K562 (cell line): ENCODE measurements around the gene GPR85. TPM values are rescaled to one million over a fixed set of nuclear protein-coding genes. Genes with fewer than 3 reads are reported as not detected.

ENCODE experiments used
- E2F1 ChIP-seq: sonication (generic); formaldehyde crosslinking; IDR thresholded peaks from 2 replicates; pipeline ENCODE4 v1.8.1; 2023; ENCODE audit warnings: mild to moderate bottlenecking, missing genetic modification reagents, moderate library complexity
- E2F3 ChIP-seq: fragments of 250-450 bp; sonication (Bioruptor Pico); IDR thresholded peaks from 2 replicates; pipeline ENCODE4 v1.4.0; 2020; ENCODE audit warnings: mild to moderate bottlenecking
- EGR1 ChIP-seq: fragments of 450-650 bp; conservative IDR thresholded peaks from 2 replicates; pipeline ENCODE4 v1.6.1; 2017; ENCODE audit warnings: mild to moderate bottlenecking
- ETS2 ChIP-seq: IDR thresholded peaks from 2 replicates; pipeline ENCODE4 v1.6.1; 2016; ENCODE audit warnings: borderline replicate concordance, missing genetic modification characterization, mild to moderate bottlenecking, moderate library complexity, missing compliant biosample characterization; ENCODE audit not compliant: poor library complexity, severe bottlenecking
- FOXJ2 ChIP-seq: fragments of 200-800 bp; sonication (Bioruptor generic); IDR thresholded peaks from 2 replicates; pipeline ENCODE4 v1.6.1; 2016; ENCODE audit warnings: missing genetic modification characterization, missing compliant biosample characterization
- GABPA ChIP-seq: fragments of 200-800 bp; sonication (Bioruptor generic); conservative IDR thresholded peaks from 2 replicates; pipeline ENCODE4 v1.6.1; 2016; ENCODE audit warnings: low read depth, missing genetic modification characterization, missing compliant biosample characterization
- HDAC8 ChIP-seq: fragments of 450-650 bp; IDR thresholded peaks from 2 replicates; pipeline ENCODE4 v1.6.1; 2016; ENCODE audit warnings: mild to moderate bottlenecking, missing genetic modification characterization, moderate library complexity, missing compliant biosample characterization
- JUNB ChIP-seq: fragments of 450-650 bp; formaldehyde crosslinking; conservative IDR thresholded peaks from 2 replicates; pipeline ENCODE4 v1.4.0; 2020; ENCODE audit warnings: mild to moderate bottlenecking
- KLF10 ChIP-seq: fragments of 250-450 bp; sonication (Bioruptor Pico); IDR thresholded peaks from 2 replicates; pipeline ENCODE4 v1.6.1; 2021; ENCODE audit warnings: matching md5 sums
- MAZ ChIP-seq, 2 experiments: fragments of 450-650 bp in 1 of 2; sonication (generic) in 1 of 2; formaldehyde crosslinking; IDR thresholded peaks in 1 of 2; conservative IDR thresholded peaks in 1 of 2; 2 replicates each; pipeline versions ENCODE4 v1.4.0 to v1.5.0; 2020; ENCODE audit warnings: mild to moderate bottlenecking in 1 of 2, missing genetic modification reagents in 1 of 2
- MEIS2 ChIP-seq: fragments of 450-650 bp; IDR thresholded peaks from 2 replicates; pipeline ENCODE4 v1.6.1; 2014; ENCODE audit warnings: mild to moderate bottlenecking; ENCODE audit not compliant: partially characterized antibody
- MIER1 ChIP-seq: fragments of 450-650 bp; IDR thresholded peaks from 2 replicates; pipeline ENCODE4 v1.6.1; 2016; ENCODE audit warnings: antibody characterized with exemption, mild to moderate bottlenecking, low read depth
- NFIC ChIP-seq: fragments of 450-650 bp; IDR thresholded peaks from 2 replicates; pipeline ENCODE4 v1.6.1; 2017; ENCODE audit warnings: mild to moderate bottlenecking, inconsistent platforms
- PTTG1 ChIP-seq: fragments of 450-650 bp; IDR thresholded peaks from 2 replicates; pipeline ENCODE4 v1.6.1; 2016; ENCODE audit warnings: low read depth, mild to moderate bottlenecking, missing genetic modification characterization, missing compliant biosample characterization
- RHOXF2B ChIP-seq: fragments of 250-450 bp; sonication (Bioruptor Pico); conservative IDR thresholded peaks from 2 replicates; pipeline ENCODE4 v1.5.1; 2021
- RUNX1 ChIP-seq: sonication (generic); IDR thresholded peaks from 2 replicates; pipeline ENCODE4 v1.6.1; 2016; ENCODE audit warnings: antibody characterized with exemption, low read depth
- TBP ChIP-seq: optimal IDR thresholded peaks from 2 replicates; pipeline ENCODE3; 2011; ENCODE audit warnings: low read depth, low read length, improper control_type of control experiment
- XRCC3 ChIP-seq: fragments of 450-650 bp; IDR thresholded peaks from 2 replicates; pipeline ENCODE4 v1.6.1; 2017; ENCODE audit warnings: mild to moderate bottlenecking, moderate library complexity
- XRCC5 ChIP-seq: fragments of 200-400 bp; formaldehyde crosslinking; IDR thresholded peaks from 2 replicates; pipeline ENCODE4 v1.6.1; 2017; ENCODE audit warnings: low read depth, mild to moderate bottlenecking, low read length
- ZFPM2 ChIP-seq: fragments of 250-450 bp; sonication (Bioruptor Pico); IDR thresholded peaks from 2 replicates; pipeline ENCODE4 v1.5.1; 2022; ENCODE audit warnings: mild to moderate bottlenecking
- ZNF175 ChIP-seq: fragments of 200-800 bp; sonication (Bioruptor generic); IDR thresholded peaks from 2 replicates; pipeline ENCODE4 v1.6.1; 2016; ENCODE audit warnings: low read depth, mild to moderate bottlenecking, missing genetic modification characterization, missing compliant biosample characterization
- ZNF224 ChIP-seq: sonication (generic); formaldehyde crosslinking; IDR thresholded peaks from 2 replicates; pipeline ENCODE4 v1.8.0; 2022; ENCODE audit warnings: mild to moderate bottlenecking, missing genetic modification reagents
- polyA plus RNA-seq, 8 experiments: library from polyadenylated mRNA; depleted of rRNA in 4 of 8; stranded (reverse) in 5 of 8; unstranded in 3 of 8; fragments of >200 nt; fragmentation: Nextera tagmentation in 2 of 8; fragmentation: Illumina TruSeq in 1 of 8; extraction: Ambion mirVana in 2 of 8; extraction: Trizol in 1 of 8; gene quantifications; 2 replicates each; pipeline versions ENCODE4 v1.2.1 to v1.2.3, GENCODE V29; 2011 to 2014; ENCODE audit warnings: inconsistent platforms in 1 of 8, missing spikeins in 1 of 8
- total RNA-seq, 7 experiments: library from RNA; depleted of rRNA in 6 of 7; stranded (reverse); fragments of >200 nt in 6 of 7; fragmentation: Illumina TruSeq in 2 of 7; extraction: Trizol in 2 of 7; gene quantifications; 2 replicates each; pipeline versions ENCODE4 v1.2.1 to v1.2.3, GENCODE V29; 2011 to 2021; ENCODE audit warnings: low replicate concordance in 1 of 7
- TF ChIP-seq, protein P1 (sequence below): fragments of 250-450 bp; sonication (Bioruptor Pico); IDR thresholded peaks from 2 replicates; pipeline ENCODE4 v1.6.1; 2021; ENCODE audit warnings: mild to moderate bottlenecking
- TF ChIP-seq, protein P2 (sequence below), 2 experiments: fragments of 250-450 bp in 1 of 2; fragments of 450-650 bp in 1 of 2; sonication (Bioruptor Pico) in 1 of 2; IDR thresholded peaks; 2 replicates each; pipeline versions ENCODE4 v1.6.1 to v1.8.0; 2016 to 2021; ENCODE audit warnings: mild to moderate bottlenecking in 2 of 2, moderate library complexity in 2 of 2, missing compliant biosample characterization in 1 of 2, missing genetic modification characterization in 1 of 2
- TF ChIP-seq, protein P3 (sequence below): fragments of 250-450 bp; sonication (Bioruptor Pico); IDR thresholded peaks from 2 replicates; pipeline ENCODE4 v1.4.0; 2020; ENCODE audit warnings: borderline replicate concordance

GPR85 gene
- total and polyA plus RNA-seq, 9 of the 15 experiments (the other 6 are each of a cell fraction or from before 2014, with no cell fraction given): 2.9 to 18.2 (median 4.0) TPM

DNA sequence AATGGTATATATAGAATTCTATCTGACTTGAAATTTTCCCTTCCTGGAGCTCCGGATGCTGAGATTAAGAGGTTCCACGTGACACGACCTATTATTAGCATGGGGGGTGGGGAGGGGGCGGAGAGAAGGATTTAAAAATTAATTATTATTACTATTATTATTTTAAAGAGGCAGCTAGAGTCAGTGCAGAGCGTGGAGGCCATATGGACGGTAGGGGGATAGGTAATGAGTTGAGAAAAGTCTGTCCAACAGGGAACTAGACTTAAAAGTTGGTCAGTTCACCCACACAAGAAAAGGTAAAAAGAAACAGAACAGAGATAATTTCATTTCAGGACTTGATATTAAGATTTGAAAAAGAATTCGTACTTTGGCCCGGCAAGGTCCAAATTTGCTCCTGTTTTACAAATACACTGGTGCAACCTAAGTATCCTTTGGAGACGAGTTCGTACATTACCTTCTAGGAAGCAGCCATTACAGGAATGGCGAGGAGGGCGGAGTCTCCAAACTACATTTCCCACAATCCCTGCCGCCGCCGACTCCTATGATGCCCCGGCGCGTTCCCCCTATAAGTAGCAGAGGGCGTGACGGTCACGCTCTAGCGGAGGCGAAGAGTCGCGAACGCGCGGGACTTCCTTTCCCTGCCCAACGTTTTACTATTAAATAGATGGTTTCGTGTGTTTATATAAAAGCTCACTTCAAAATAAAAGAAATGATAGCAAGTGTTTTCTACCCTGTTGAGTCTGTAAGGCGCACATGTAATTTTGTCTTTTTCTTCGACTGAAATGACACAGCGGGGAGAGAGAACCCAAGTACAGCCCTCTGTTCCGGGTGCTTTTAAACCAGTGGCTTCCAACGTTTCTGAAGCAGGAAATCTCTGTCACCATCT lies 31.7 kb upstream of the GPR85 start, which contains the start of gene SMIM30 (continued):
- TF ChIP-seq RHOXF2B (CRISPR knock-in tag): no peak
- no peak for TF ChIP-seq ETS2
- 0 out of 2 replicates have a peak, but pooled peaks have one; percentile 31 for TF ChIP-seq E2F3 (CRISPR knock-in tag)
- TF ChIP-seq E2F1: peak; percentile 40; the same call in 1 of the 2 replicates
- TF ChIP-seq, protein P1, sequence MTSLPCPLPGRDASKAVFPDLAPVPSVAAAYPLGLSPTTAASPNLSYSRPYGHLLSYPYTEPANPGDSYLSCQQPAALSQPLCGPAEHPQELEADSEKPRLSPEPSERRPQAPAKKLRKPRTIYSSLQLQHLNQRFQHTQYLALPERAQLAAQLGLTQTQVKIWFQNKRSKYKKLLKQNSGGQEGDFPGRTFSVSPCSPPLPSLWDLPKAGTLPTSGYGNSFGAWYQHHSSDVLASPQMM (CRISPR knock-in tag): no peak
- TF ChIP-seq MIER1: no peak
- TF ChIP-seq TBP: peak; percentile 97
- no peak for TF ChIP-seq ZNF224 (CRISPR knock-in tag)
- no peak for TF ChIP-seq ZFPM2
- TF ChIP-seq KLF10: no peak
- TF ChIP-seq ZNF175 (CRISPR knock-in tag): peak; percentile 72
- peak; percentile 67 for TF ChIP-seq GABPA (tag)
- no peak for TF ChIP-seq XRCC5
- no peak for TF ChIP-seq MEIS2
- TF ChIP-seq FOXJ2 (tag): no peak
- TF ChIP-seq RUNX1: no peak
- TF ChIP-seq JUNB (CRISPR knock-in tag): no peak
- TF ChIP-seq PTTG1 (tag): no peak
- TF ChIP-seq XRCC3: no peak
- peak; percentile 42; the same call in 1 of the 2 replicates for TF ChIP-seq HDAC8
- peak; percentile 78 for TF ChIP-seq EGR1
- TF ChIP-seq, protein P2, sequence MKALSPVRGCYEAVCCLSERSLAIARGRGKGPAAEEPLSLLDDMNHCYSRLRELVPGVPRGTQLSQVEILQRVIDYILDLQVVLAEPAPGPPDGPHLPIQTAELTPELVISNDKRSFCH (CRISPR knock-in tag; IDR thresholded peaks at IDR 0.05): no peak
- TF ChIP-seq, protein P2 (tag; IDR thresholded peaks at IDR 0.05): 0 out of 2 replicates have a peak, but pooled peaks have one; percentile 47
- TF ChIP-seq, protein P3, sequence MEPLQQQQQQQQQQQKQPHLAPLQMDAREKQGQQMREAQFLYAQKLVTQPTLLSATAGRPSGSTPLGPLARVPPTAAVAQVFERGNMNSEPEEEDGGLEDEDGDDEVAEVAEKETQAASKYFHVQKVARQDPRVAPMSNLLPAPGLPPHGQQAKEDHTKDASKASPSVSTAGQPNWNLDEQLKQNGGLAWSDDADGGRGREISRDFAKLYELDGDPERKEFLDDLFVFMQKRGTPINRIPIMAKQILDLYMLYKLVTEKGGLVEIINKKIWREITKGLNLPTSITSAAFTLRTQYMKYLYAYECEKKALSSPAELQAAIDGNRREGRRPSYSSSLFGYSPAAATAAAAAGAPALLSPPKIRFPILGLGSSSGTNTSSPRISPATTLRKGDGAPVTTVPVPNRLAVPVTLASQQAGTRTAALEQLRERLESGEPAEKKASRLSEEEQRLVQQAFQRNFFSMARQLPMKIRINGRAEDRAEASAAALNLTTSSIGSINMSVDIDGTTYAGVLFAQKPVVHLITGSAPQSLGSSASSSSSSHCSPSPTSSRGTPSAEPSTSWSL (CRISPR knock-in tag): no peak; the same call in 1 of the 2 replicates
- TF ChIP-seq MAZ (CRISPR knock-in tag; conservative IDR thresholded peaks at IDR 0.05 in 1 of 2, IDR thresholded peaks at IDR 0.05 in 1 of 2): peak; percentile 52 to 70
- TF ChIP-seq NFIC: peak; percentile 73
